Vagina (tissue), 2 donors: ENCODE data around the gene ZDHHC5.

Experiments used
- CTCF ChIP-seq, 3 experiments: fragments of 450-650 bp in 2 of 3; fragments of 200-600 bp in 1 of 3; sonication (generic) in 1 of 3; IDR thresholded peaks; one replicate each; pipeline ENCODE4 v1.5.1; 2017 to 2019; ENCODE audit warnings: antibody characterized with exemption in 3 of 3, mild to moderate bottlenecking in 2 of 3, moderate library complexity in 2 of 3
- POLR2AphosphoS5 ChIP-seq, 2 donors: sonication (generic); formaldehyde crosslinking; IDR thresholded peaks; one replicate each; pipeline ENCODE4 v1.9.0; 2017; ENCODE audit warnings: antibody characterized with exemption in 2 of 2, mild to moderate bottlenecking in 2 of 2, low read depth in 1 of 2; ENCODE audit not compliant: insufficient read depth in 1 of 2

DNA sequence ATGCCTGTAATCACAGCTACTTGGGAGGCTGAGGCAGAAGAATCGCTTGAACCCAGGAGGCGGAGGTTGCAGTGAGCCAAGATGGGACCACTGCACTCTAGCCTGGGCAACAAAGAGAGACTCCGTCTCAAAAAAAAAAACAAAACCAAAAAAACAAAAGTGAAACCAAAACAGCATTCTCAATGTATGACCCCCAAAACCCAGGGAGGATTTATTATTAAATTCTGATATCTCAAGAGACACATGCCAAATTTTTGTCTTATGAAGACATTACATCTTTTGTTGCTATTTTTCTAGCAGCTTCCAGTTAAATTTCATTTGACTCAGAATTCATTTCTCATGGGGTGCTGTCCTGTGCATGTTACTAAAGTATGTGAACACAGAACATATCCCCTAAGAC is 15.3 kb upstream of the ZDHHC5 start:
- no peak for TF ChIP-seq POLR2AphosphoS5 (IDR thresholded peaks at IDR 0.05; ENCODE audit: insufficient read depth in 1 of 2, low read depth in 1 of 2)
- TF ChIP-seq CTCF (IDR thresholded peaks at IDR 0.05), result no peak
